Prostate gland (tissue), 2 donors: Measurements from ENCODE around the gene DLX1.

ENCODE experiments used
- POLR2A ChIP-seq: fragments of 450-650 bp; IDR thresholded peaks from one replicate; pipeline ENCODE4 v1.6.1; 2016; ENCODE audit warnings: antibody characterized with exemption, mild to moderate bottlenecking
- POLR2AphosphoS5 ChIP-seq: sonication (generic); formaldehyde crosslinking; IDR thresholded peaks from one replicate; pipeline ENCODE4 v1.6.1; 2017; ENCODE audit warnings: antibody characterized with exemption
- TF ChIP-seq, protein P1 (sequence below), 4 experiments: fragments of 200-600 bp in 2 of 4; fragments of 450-650 bp in 2 of 4; sonication (generic) in 2 of 4; IDR thresholded peaks; 1 replicate in 3 of 4; 2 replicates in 1 of 4; pipeline ENCODE4 v1.5.1; 2016 to 2019; ENCODE audit warnings: antibody characterized with exemption in 4 of 4, mild to moderate bottlenecking in 2 of 4, moderate library complexity in 2 of 4

DNA sequence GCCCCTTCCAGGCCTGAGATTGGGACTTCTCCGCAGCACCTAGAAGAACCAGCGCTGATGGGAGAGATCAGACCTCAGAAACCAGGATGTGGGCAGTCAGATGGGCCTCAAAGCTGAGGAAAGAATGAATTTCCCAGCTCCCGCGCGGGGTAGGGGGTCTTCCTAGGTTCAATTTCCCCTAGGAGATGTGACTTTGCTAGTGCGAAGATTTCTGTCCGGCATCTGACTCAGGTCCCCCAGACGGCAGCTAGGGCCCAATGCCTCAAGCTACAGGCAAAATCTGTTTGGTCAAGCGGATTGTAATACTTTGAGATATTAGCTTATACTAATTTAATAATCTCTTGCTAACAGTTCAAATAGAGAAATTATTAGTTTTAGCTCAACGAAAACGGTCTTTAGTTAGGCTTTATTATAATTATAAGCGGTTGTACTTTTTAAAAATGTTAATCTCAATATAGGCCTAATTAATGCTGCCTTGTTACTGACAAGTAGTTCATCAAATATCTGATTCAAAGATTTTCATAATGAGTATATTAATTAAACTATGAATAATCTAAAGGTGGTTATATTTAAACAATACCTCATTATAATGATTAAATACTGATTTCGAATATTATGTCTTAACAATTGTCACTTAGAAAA is 5.8 kb downstream of the DLX1 start:
- TF ChIP-seq, protein P1, sequence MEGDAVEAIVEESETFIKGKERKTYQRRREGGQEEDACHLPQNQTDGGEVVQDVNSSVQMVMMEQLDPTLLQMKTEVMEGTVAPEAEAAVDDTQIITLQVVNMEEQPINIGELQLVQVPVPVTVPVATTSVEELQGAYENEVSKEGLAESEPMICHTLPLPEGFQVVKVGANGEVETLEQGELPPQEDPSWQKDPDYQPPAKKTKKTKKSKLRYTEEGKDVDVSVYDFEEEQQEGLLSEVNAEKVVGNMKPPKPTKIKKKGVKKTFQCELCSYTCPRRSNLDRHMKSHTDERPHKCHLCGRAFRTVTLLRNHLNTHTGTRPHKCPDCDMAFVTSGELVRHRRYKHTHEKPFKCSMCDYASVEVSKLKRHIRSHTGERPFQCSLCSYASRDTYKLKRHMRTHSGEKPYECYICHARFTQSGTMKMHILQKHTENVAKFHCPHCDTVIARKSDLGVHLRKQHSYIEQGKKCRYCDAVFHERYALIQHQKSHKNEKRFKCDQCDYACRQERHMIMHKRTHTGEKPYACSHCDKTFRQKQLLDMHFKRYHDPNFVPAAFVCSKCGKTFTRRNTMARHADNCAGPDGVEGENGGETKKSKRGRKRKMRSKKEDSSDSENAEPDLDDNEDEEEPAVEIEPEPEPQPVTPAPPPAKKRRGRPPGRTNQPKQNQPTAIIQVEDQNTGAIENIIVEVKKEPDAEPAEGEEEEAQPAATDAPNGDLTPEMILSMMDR (IDR thresholded peaks at IDR 0.05): no peak
- TF ChIP-seq POLR2AphosphoS5: no peak
- no peak for TF ChIP-seq POLR2A
